Measurements from ENCODE around the gene VPS37B.
"Not testable (repeated sequence)": the region's sequence is repeated elsewhere in the genome, so short reads cannot be mapped to it uniquely, and the experiment has no call there.

Gene VPS37B

GRCh38 chr12:122882908-122883558 is 12.9 kb downstream of the VPS37B start:
- DNase-seq (ENCODE audit: low read depth): no peak

- DNase-seq (ENCODE audit: low read depth): no peak
These were observed 15.3 kb downstream of the VPS37B start for GRCh38 chr12:122880668-122881067.

- DNase-seq (ENCODE audit: low read depth): no peak
These were observed 15.7 kb downstream of the VPS37B start for GRCh38 chr12:122880155-122880667.

- DNase-seq (ENCODE audit: low read depth): no peak
These were observed 16.9 kb downstream of the VPS37B start for GRCh38 chr12:122878780-122879612.

- DNase-seq (ENCODE audit: low read depth): no peak
These were observed 19.2 kb downstream of the VPS37B start for GRCh38 chr12:122876731-122877130.

- not testable (repeated sequence) for DNase-seq (ENCODE audit: low read depth)
These were observed 19.6 kb downstream of the VPS37B start for GRCh38 chr12:122876281-122876680.

- no peak for DNase-seq (ENCODE audit: low read depth)
These were observed 20.2 kb downstream of the VPS37B start for GRCh38 chr12:122875590-122876220.

GRCh38 chr12:122874081-122874480 is 21.8 kb downstream of the VPS37B start:
- peak; percentile 37 for DNase-seq (ENCODE audit: low read depth)

- no peak for DNase-seq (ENCODE audit: low read depth)
These were observed 22.4 kb downstream of the VPS37B start for GRCh38 chr12:122873540-122873939.

- no peak for DNase-seq (ENCODE audit: low read depth)
These were observed 23.0 kb downstream of the VPS37B start for GRCh38 chr12:122872815-122873361.

- no peak for DNase-seq (ENCODE audit: low read depth)
These were observed 23.8 kb downstream of the VPS37B start for GRCh38 chr12:122871851-122872780.

GRCh38 chr12:122870867-122871664 is 24.9 kb downstream of the VPS37B start:
- no peak for DNase-seq (ENCODE audit: low read depth)

- no peak for DNase-seq (ENCODE audit: low read depth)
These were observed 25.6 kb downstream of the VPS37B start for GRCh38 chr12:122870163-122870842.

- no peak for DNase-seq (ENCODE audit: low read depth)
These were observed 26.5 kb downstream of the VPS37B start for GRCh38 chr12:122869207-122869973.

- no peak for DNase-seq (ENCODE audit: low read depth)
These were observed 27.3 kb downstream of the VPS37B start for GRCh38 chr12:122868471-122869177.

GRCh38 chr12:122867691-122868461 is 28.0 kb downstream of the VPS37B start:
- DNase-seq (ENCODE audit: low read depth): no peak

GRCh38 chr12:122866950-122867607 is 28.8 kb downstream of the VPS37B start:
- no peak for DNase-seq (ENCODE audit: low read depth)

All from T follicular helper cell (primary cell).